Gastrocnemius medialis (tissue), 4 donors: ENCODE measurements around the gene EGLN1. TPM values are rescaled to one million over a fixed set of nuclear protein-coding genes. Genes with fewer than 3 reads are reported as not detected.
"Not testable (repeated sequence)": the region's sequence is repeated elsewhere in the genome, so short reads cannot be mapped to it uniquely, and the experiment has no call there.

ENCODE experiments used
- ATAC-seq, 2 donors: fragments of 150-250 bp; one replicate each; pipeline ENCODE4 v1.9.1; 2016
- DNase-seq, 2 donors: peaks; one replicate each; pipeline ENCODE4 v3.0.0-alpha.2; 2019
- H3K27ac ChIP-seq, 4 donors: fragments of 200-600 bp; sonication (generic); 1 replicate in 1 of 4; 2 replicates in 3 of 4; pipeline ENCODE4 v1.5.1; 2016 to 2018; ENCODE audit warnings: mild to moderate bottlenecking in 2 of 4, moderate library complexity in 1 of 4
- H3K27me3 ChIP-seq, 3 donors: fragments of 200-600 bp; sonication (generic) in 2 of 3; 1 replicate in 1 of 3; 2 replicates in 2 of 3; pipeline versions ENCODE4 v1.5.1 to v1.6.0; 2016 to 2019; ENCODE audit warnings: mild to moderate bottlenecking in 1 of 3, moderate library complexity in 1 of 3
- H3K36me3 ChIP-seq, 2 donors: fragments of 200-600 bp; sonication (generic) in 1 of 2; one replicate each; pipeline ENCODE4 v1.5.1; 2017 to 2018
- H3K4me1 ChIP-seq, 2 donors: fragments of 200-600 bp; sonication (generic) in 1 of 2; one replicate each; pipeline ENCODE4 v1.5.1; 2016 to 2017; ENCODE audit warnings: mild to moderate bottlenecking in 2 of 2
- H3K4me3 ChIP-seq, 4 donors: fragments of 200-600 bp; sonication (generic) in 3 of 4; 1 replicate in 1 of 4; 2 replicates in 3 of 4; pipeline ENCODE4 v1.5.1; 2016 to 2019; ENCODE audit warnings: mild to moderate bottlenecking in 2 of 4
- H3K9me3 ChIP-seq, 3 donors: fragments of 200-600 bp; sonication (generic) in 2 of 3; 1 replicate in 1 of 3; 2 replicates in 2 of 3; pipeline ENCODE4 v1.5.1; 2016 to 2019
- CTCF ChIP-seq, 5 experiments: fragments of 450-650 bp in 3 of 5; fragments of 200-600 bp in 2 of 5; sonication (generic) in 2 of 5; IDR thresholded peaks in 4 of 5; conservative IDR thresholded peaks in 1 of 5; 1 replicate in 4 of 5; 2 replicates in 1 of 5; pipeline ENCODE4 v1.5.1; 2016 to 2019; ENCODE audit warnings: antibody characterized with exemption in 5 of 5, mild to moderate bottlenecking in 3 of 5, moderate library complexity in 3 of 5
- POLR2A ChIP-seq, 2 donors: fragments of 450-650 bp; IDR thresholded peaks; one replicate each; pipeline ENCODE4 v1.6.1; 2017; ENCODE audit warnings: antibody characterized with exemption in 2 of 2, mild to moderate bottlenecking in 2 of 2, moderate library complexity in 2 of 2
- in situ Hi-C, 4 donors: fragments of 200-750 bp; cut with MboI; loops; one replicate each; pipeline versions ENCODE4 v1.15.0 to v1.8.0; 2017; ENCODE audit warnings: low sequenced_read_pairs in 4 of 4
- intact Hi-C: fragments of 100-400 bp; cut with DNase I; formaldehyde crosslinking; loops from one replicate; pipeline ENCODE4 v1.15.1; 2023; ENCODE audit warnings: low total_unique reads
- total RNA-seq, 4 donors: library from RNA; depleted of rRNA; stranded (reverse); fragments of >200 nt; gene quantifications; one replicate each; pipeline versions ENCODE4 v1.1.0 to v1.2.3, GENCODE V29; 2016

Gene EGLN1
- total RNA-seq, 4 donors from 2014 or later = 500 to 862 (median 706) TPM

GRCh38 chr1:231351816-231352215 lies 70.3 kb downstream of the EGLN1 start:
- intact Hi-C loops (no loop called here), in situ Hi-C loops (loop anchor here in 2 of 4 donors (5.0 to 10.0 kb wide), 2 partner anchors 235 to 253 kb away; no protein-coding TSS in a partner anchor)
- Histone ChIP-seq H3K4me1 (no peaks in the 10 kb centered on the region), H3K27me3 (no peaks in the 10 kb centered on the region), H3K9me3 (no peaks in the 10 kb centered on the region), H3K27ac (peak overlapping the region; percentile 3 to 33 (median 15)), H3K36me3 (peaks cover 0 to 42% of the 10 kb centered on the region in 2 donors), H3K4me3 (no peak overlapping the region)
- ATAC-seq (no peak), DNase-seq (no peak)
- TF ChIP-seq POLR2A (IDR thresholded peaks at IDR 0.05) = no peak
- no peak for TF ChIP-seq CTCF (IDR thresholded peaks at IDR 0.05 in 4 of 5, conservative IDR thresholded peaks at IDR 0.05 in 1 of 5)

- H3K9me3 ChIP-seq, in situ Hi-C loops, DNase-seq, ATAC-seq, H3K4me1 ChIP-seq, H3K27me3 ChIP-seq, H3K4me3 ChIP-seq, intact Hi-C loops, H3K27ac ChIP-seq: not testable (repeated sequence)
- H3K36me3 ChIP-seq = peaks cover 0 to 42% of the 10 kb centered on the region in 2 donors
Measured at GRCh38 chr1:231348856-231349255, 73.2 kb downstream of the EGLN1 start.

GRCh38 chr1:231348442-231348841 lies 73.6 kb downstream of the EGLN1 start:
- Histone ChIP-seq H3K27ac (no peak overlapping the region), H3K27me3 (no peaks in the 10 kb centered on the region), H3K36me3 (peaks cover 0 to 43% of the 10 kb centered on the region in 2 donors), H3K9me3 (no peaks in the 10 kb centered on the region), H3K4me3 (no peak overlapping the region), H3K4me1 (no peaks in the 10 kb centered on the region)
- intact Hi-C loops (no loop called here), in situ Hi-C loops (no loop called here)
- no peak for ATAC-seq
- DNase-seq = no peak
- no peak for TF ChIP-seq POLR2A (IDR thresholded peaks at IDR 0.05)
- TF ChIP-seq CTCF (IDR thresholded peaks at IDR 0.05 in 4 of 5, conservative IDR thresholded peaks at IDR 0.05 in 1 of 5) = no peak

GRCh38 chr1:231347961-231348360 lies 74.1 kb downstream of the EGLN1 start:
- no peak for DNase-seq
- H3K36me3 ChIP-seq = peaks cover 0 to 43% of the 10 kb centered on the region in 2 donors
- TF ChIP-seq CTCF (IDR thresholded peaks at IDR 0.05 in 4 of 5, conservative IDR thresholded peaks at IDR 0.05 in 1 of 5) = no peak
- H3K27ac ChIP-seq = no peak overlapping the region
- H3K4me1 ChIP-seq = no peaks in the 10 kb centered on the region
- intact Hi-C loops = no loop called here
- H3K9me3 ChIP-seq = no peaks in the 10 kb centered on the region
- in situ Hi-C loops = no loop called here
- no peak overlapping the region for H3K4me3 ChIP-seq
- no peaks in the 10 kb centered on the region for H3K27me3 ChIP-seq
- no peak for ATAC-seq

GRCh38 chr1:231340328-231341013 lies 81.6 kb downstream of the EGLN1 start:
- Histone ChIP-seq H3K9me3 (no peaks in the 10 kb centered on the region), H3K36me3 (peaks cover 0 to 18% of the 10 kb centered on the region in 2 donors), H3K27me3 (no peaks in the 10 kb centered on the region), H3K27ac (no peak overlapping the region), H3K4me1 (peaks cover 15 to 19% of the 10 kb centered on the region in 2 donors), H3K4me3 (no peak overlapping the region)
- ATAC-seq (no peak), DNase-seq (no peak)
- intact Hi-C loops = no loop called here
- in situ Hi-C loops = no loop called here
- TF ChIP-seq CTCF (IDR thresholded peaks at IDR 0.05 in 4 of 5, conservative IDR thresholded peaks at IDR 0.05 in 1 of 5) (no peak), POLR2A (IDR thresholded peaks at IDR 0.05) (no peak)
